H1 (cell line): ENCODE data around the gene NPIPB6.
"Not testable (repeated sequence)": the region's sequence is repeated elsewhere in the genome, so short reads cannot be mapped to it uniquely, and the experiment has no call there.

Experiments used
- CHD2 ChIP-seq: IDR thresholded peaks from 2 replicates; pipeline ENCODE4 v1.6.1; 2012; ENCODE audit warnings: low read length, improper control_type of control experiment
- CREB1 ChIP-seq: IDR thresholded peaks from 2 replicates; pipeline ENCODE4 v1.6.1; 2012; ENCODE audit warnings: inconsistent platforms
- EP300 ChIP-seq, 2 experiments: IDR thresholded peaks; 1 replicate in 1 of 2; 2 replicates in 1 of 2; pipeline ENCODE4 v1.6.1; 2011 to 2012; ENCODE audit warnings: low read depth in 2 of 2, low read length in 2 of 2, mild to moderate bottlenecking in 2 of 2, borderline replicate concordance in 1 of 2, inconsistent platforms in 1 of 2, moderate library complexity in 1 of 2
- EZH2 ChIP-seq: fragments of 200-600 bp; sonication (generic); IDR thresholded peaks from 2 replicates; pipeline ENCODE4 v1.7.1; 2012; ENCODE audit warnings: low read depth, mild to moderate bottlenecking, moderate library complexity, low read length, inconsistent platforms; ENCODE audit not compliant: severe bottlenecking
- KDM1A ChIP-seq: fragments of 200-600, 300-600 bp; sonication (generic); IDR thresholded peaks from 2 replicates; pipeline ENCODE4 v1.7.1; 2016; ENCODE audit warnings: mild to moderate bottlenecking, low read length, borderline replicate concordance
- POLR2A ChIP-seq, 2 experiments: IDR thresholded peaks; 1 replicate in 1 of 2; 2 replicates in 1 of 2; pipeline ENCODE4 v1.6.1; 2011; ENCODE audit warnings: low read depth in 2 of 2, low read length in 2 of 2, mild to moderate bottlenecking in 2 of 2; ENCODE audit errors: control extremely low read depth in 1 of 2
- POLR2AphosphoS5 ChIP-seq: IDR thresholded peaks from 2 replicates; pipeline ENCODE4 v1.6.1; 2011; ENCODE audit warnings: low read depth, low read length
- RAD21 ChIP-seq, 2 experiments: IDR thresholded peaks in 1 of 2; conservative IDR thresholded peaks in 1 of 2; 2 replicates each; pipeline ENCODE4 v1.6.1; 2011; ENCODE audit warnings: low read depth in 2 of 2, low read length in 2 of 2, improper control_type of control experiment in 1 of 2, inconsistent platforms in 1 of 2, mild to moderate bottlenecking in 1 of 2, moderate library complexity in 1 of 2
- RNF2 ChIP-seq: fragments of 200-900, 300-1000 bp; sonication (generic); IDR thresholded peaks from 2 replicates; pipeline ENCODE4 v1.7.1; 2016; ENCODE audit warnings: borderline replicate concordance, low read depth, mild to moderate bottlenecking, antibody characterized with exemption, low read length; ENCODE audit not compliant: poor library complexity, severe bottlenecking; ENCODE audit errors: missing control alignments
- SP2 ChIP-seq: IDR thresholded peaks from 2 replicates; pipeline ENCODE4 v1.6.1; 2012; ENCODE audit warnings: mild to moderate bottlenecking, low read length, inconsistent platforms
- SRF ChIP-seq: IDR thresholded peaks from 2 replicates; pipeline ENCODE4 v1.6.1; 2011; ENCODE audit warnings: mild to moderate bottlenecking, low read depth, low read length, moderate library complexity
- TAF1 ChIP-seq: IDR thresholded peaks from 2 replicates; pipeline ENCODE4 v1.6.1; 2011; ENCODE audit warnings: mild to moderate bottlenecking, low read depth, low read length
- TF ChIP-seq, protein P1 (sequence below), 3 experiments: IDR thresholded peaks; 1 replicate in 2 of 3; 2 replicates in 1 of 3; pipeline versions ENCODE4 v1.5.1 to v1.6.1; 2011; ENCODE audit warnings: low read length in 3 of 3, mild to moderate bottlenecking in 3 of 3, inconsistent platforms in 2 of 3, low read depth in 1 of 3, moderate library complexity in 1 of 3; ENCODE audit not compliant: insufficient read depth in 1 of 3; ENCODE audit errors: control extremely low read depth in 1 of 3

DNA sequence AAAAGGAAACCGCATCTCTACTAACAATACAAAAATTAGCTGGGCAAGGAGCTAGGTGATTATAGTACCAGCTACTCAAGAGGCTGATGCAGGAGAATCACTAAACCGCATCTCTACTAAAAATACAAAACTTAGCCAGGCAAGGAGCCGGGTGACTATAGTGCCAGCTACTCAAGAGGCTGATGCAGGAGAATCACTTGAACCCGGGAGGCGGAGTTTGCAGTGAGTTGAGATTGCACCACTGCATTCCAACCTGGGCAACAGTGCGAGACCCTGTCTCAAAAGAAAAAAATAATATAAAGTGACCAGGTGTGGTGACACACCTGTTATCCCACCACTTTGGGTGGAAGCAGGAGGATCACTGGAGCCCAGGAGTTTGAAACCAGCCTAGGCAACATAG is 25.1 kb downstream of the NPIPB6 start:
- TF ChIP-seq TAF1; SP2; RNF2; KDM1A; POLR2A (IDR thresholded peaks at IDR 0.05; ENCODE audit: control extremely low read depth in 1 of 2, low read depth in 2 of 2, low read length in 2 of 2); RAD21 (IDR thresholded peaks at IDR 0.05 in 1 of 2, conservative IDR thresholded peaks at IDR 0.05 in 1 of 2; ENCODE audit: low read depth in 2 of 2, low read length in 2 of 2); EP300 (IDR thresholded peaks at IDR 0.05; ENCODE audit: borderline replicate concordance in 1 of 2, low read depth in 2 of 2, low read length in 2 of 2); CREB1; POLR2AphosphoS5; SRF; EZH2; CHD2: not testable (repeated sequence)
- TF ChIP-seq, protein P1, sequence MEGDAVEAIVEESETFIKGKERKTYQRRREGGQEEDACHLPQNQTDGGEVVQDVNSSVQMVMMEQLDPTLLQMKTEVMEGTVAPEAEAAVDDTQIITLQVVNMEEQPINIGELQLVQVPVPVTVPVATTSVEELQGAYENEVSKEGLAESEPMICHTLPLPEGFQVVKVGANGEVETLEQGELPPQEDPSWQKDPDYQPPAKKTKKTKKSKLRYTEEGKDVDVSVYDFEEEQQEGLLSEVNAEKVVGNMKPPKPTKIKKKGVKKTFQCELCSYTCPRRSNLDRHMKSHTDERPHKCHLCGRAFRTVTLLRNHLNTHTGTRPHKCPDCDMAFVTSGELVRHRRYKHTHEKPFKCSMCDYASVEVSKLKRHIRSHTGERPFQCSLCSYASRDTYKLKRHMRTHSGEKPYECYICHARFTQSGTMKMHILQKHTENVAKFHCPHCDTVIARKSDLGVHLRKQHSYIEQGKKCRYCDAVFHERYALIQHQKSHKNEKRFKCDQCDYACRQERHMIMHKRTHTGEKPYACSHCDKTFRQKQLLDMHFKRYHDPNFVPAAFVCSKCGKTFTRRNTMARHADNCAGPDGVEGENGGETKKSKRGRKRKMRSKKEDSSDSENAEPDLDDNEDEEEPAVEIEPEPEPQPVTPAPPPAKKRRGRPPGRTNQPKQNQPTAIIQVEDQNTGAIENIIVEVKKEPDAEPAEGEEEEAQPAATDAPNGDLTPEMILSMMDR (IDR thresholded peaks at IDR 0.05; ENCODE audit: control extremely low read depth in 1 of 3, insufficient read depth in 1 of 3, low read depth in 1 of 3, low read length in 3 of 3), result not testable (repeated sequence)
